HepG2 (cell line): Measurements from ENCODE around the gene DPM1. TPM values are rescaled to one million over a fixed set of nuclear protein-coding genes. Genes with fewer than 3 reads are reported as not detected.

ENCODE experiments used
- KDM5A ChIP-seq: fragments of 200-600 bp; sonication (generic); IDR thresholded peaks from 2 replicates; pipeline ENCODE4 v1.7.0; 2018; ENCODE audit warnings: antibody characterized with exemption, mild to moderate bottlenecking, low read length, borderline replicate concordance
- NKX3-1 ChIP-seq: sonication (generic); formaldehyde crosslinking; IDR thresholded peaks from 2 replicates; pipeline ENCODE4 v1.5.0; 2020; ENCODE audit warnings: missing genetic modification reagents
- REXO4 ChIP-seq: sonication (generic); formaldehyde crosslinking; IDR thresholded peaks from 2 replicates; pipeline ENCODE4 v1.8.0; 2022; ENCODE audit warnings: missing genetic modification reagents, mild to moderate bottlenecking, borderline replicate concordance
- RFX3 ChIP-seq: IDR thresholded peaks from 2 replicates; pipeline ENCODE4 v1.6.1; 2016; ENCODE audit warnings: missing biosample characterization, missing genetic modification reagents
- ZBTB38 ChIP-seq: sonication (generic); formaldehyde crosslinking; IDR thresholded peaks from 2 replicates; pipeline ENCODE4 v1.5.1; 2020; ENCODE audit warnings: mild to moderate bottlenecking, missing genetic modification reagents
- ZC3H4 ChIP-seq: sonication (generic); formaldehyde crosslinking; IDR thresholded peaks from 2 replicates; pipeline ENCODE4 v1.4.0; 2020; ENCODE audit warnings: missing genetic modification reagents, borderline replicate concordance
- ZFP1 ChIP-seq: IDR thresholded peaks from 2 replicates; pipeline ENCODE4 v1.6.1; 2016
- ZNF230 ChIP-seq: sonication (generic); formaldehyde crosslinking; IDR thresholded peaks from 2 replicates; pipeline ENCODE4 v1.4.0; 2020; ENCODE audit warnings: mild to moderate bottlenecking, missing genetic modification reagents
- ZNF572 ChIP-seq: sonication (generic); formaldehyde crosslinking; IDR thresholded peaks from 2 replicates; pipeline ENCODE4 v1.5.1; 2020; ENCODE audit warnings: mild to moderate bottlenecking, missing genetic modification reagents
- polyA plus RNA-seq, 8 experiments: library from polyadenylated mRNA; depleted of rRNA in 3 of 8; stranded (reverse) in 7 of 8; unstranded in 1 of 8; fragments of >200 nt; fragmentation: Illumina TruSeq in 4 of 8; extraction: Trizol in 4 of 8; gene quantifications; 2 replicates each; pipeline versions ENCODE4 v1.2.1 to v1.2.3, GENCODE V29; 2011 to 2016; ENCODE audit warnings: low read depth in 4 of 8, missing spikeins in 1 of 8, mixed read lengths in 1 of 8; ENCODE audit not compliant: insufficient read depth in 1 of 8
- total RNA-seq, 5 experiments: library from RNA; depleted of rRNA; stranded (reverse); fragments of >200 nt; fragmentation: Illumina TruSeq; extraction: Trizol; gene quantifications; 2 replicates each; pipeline ENCODE4 v1.2.3, GENCODE V29; 2016; ENCODE audit warnings: low read depth in 1 of 5
- TF ChIP-seq, protein P1 (sequence below): sonication (generic); formaldehyde crosslinking; IDR thresholded peaks from 2 replicates; pipeline ENCODE4 v1.8.0; 2022; ENCODE audit warnings: missing genetic modification reagents, mild to moderate bottlenecking, inconsistent platforms, borderline replicate concordance
- TF ChIP-seq, protein P2 (sequence below): sonication (generic); formaldehyde crosslinking; IDR thresholded peaks from 2 replicates; pipeline ENCODE4 v1.5.1; 2020; ENCODE audit warnings: mild to moderate bottlenecking, missing genetic modification reagents
- TF ChIP-seq, protein P3 (sequence below): IDR thresholded peaks from 2 replicates; pipeline ENCODE4 v1.6.1; 2016; ENCODE audit warnings: missing compliant biosample characterization, missing genetic modification reagents, borderline replicate concordance
- TF ChIP-seq, protein P4 (sequence below): sonication (generic); formaldehyde crosslinking; IDR thresholded peaks from 2 replicates; pipeline ENCODE4; 2020; ENCODE audit warnings: missing genetic modification reagents, mild to moderate bottlenecking, borderline replicate concordance
- TF ChIP-seq, protein P5 (sequence below): sonication (generic); formaldehyde crosslinking; IDR thresholded peaks from 2 replicates; pipeline ENCODE4 v1.4.0; 2020; ENCODE audit warnings: mild to moderate bottlenecking, missing genetic modification reagents
- TF ChIP-seq, protein P6 (sequence below): sonication (generic); formaldehyde crosslinking; IDR thresholded peaks from 2 replicates; pipeline ENCODE4 v1.4.0; 2020; ENCODE audit warnings: missing genetic modification reagents

Gene DPM1
- total and polyA plus RNA-seq, 2 of the 13 experiments (the other 11 are each of a cell fraction or from before 2014, with no cell fraction given) = 83.2 to 161 TPM

DNA sequence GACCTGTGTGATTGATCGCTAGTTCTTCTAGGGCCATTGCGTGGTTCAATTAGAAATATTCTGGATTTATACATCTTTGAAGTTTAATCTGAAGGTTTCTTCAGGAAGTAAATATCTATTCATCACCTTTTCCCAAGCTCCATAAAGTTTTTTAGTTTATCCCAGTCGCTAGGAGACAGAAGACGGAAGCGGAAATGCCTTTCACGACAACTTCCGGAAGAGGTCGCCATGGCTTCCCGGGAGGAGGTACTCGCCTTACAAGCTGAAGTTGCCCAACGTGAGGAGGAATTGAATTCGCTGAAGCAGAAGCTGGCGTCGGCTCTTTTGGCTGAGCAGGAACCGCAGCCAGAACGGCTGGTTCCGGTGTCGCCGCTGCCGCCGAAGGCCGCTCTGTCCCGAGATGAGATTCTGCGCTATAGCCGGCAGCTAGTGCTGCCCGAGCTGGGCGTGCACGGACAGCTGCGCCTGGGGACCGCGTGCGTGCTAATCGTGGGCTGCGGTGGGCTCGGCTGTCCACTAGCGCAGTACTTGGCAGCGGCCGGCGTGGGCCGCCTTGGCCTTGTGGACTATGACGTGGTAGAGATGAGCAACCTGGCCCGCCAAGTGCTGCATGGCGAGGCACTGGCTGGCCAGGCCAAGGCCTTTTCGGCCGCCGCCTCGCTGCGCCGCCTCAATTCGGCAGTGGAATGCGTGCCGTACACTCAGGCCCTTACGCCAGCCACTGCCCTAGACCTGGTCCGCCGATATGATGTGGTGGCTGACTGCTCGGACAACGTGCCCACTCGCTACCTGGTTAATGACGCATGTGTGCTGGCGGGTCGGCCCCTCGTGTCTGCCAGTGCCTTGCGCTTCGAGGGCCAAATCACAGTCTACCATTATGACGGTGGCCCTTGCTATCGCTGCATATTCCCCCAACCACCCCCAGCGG is 547 bp upstream of the DPM1 start, which contains the start of gene MOCS3 (continued):
- TF ChIP-seq, protein P1, sequence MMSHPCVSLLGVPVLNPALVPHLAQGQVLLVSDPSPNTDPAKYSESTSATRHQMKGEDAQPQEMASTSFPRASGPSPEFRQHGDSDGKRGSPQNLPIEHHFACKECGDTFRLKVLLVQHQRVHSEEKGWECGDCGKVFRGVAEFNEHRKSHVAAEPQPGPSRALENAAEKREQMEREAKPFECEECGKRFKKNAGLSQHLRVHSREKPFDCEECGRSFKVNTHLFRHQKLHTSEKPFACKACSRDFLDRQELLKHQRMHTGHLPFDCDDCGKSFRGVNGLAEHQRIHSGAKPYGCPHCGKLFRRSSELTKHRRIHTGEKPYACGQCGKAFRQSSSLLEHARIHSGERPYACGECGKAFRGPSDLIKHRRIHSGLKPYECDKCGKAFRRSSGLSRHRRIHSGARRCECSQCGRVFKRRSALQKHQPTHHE (CRISPR knock-in tag) = peak; percentile 87
- TF ChIP-seq KDM5A = peak; percentile 99
- TF ChIP-seq NKX3-1 = peak; percentile 95
- peak; percentile 85; the same call in 1 of the 2 replicates for TF ChIP-seq ZNF572 (CRISPR knock-in tag)
- TF ChIP-seq, protein P2, sequence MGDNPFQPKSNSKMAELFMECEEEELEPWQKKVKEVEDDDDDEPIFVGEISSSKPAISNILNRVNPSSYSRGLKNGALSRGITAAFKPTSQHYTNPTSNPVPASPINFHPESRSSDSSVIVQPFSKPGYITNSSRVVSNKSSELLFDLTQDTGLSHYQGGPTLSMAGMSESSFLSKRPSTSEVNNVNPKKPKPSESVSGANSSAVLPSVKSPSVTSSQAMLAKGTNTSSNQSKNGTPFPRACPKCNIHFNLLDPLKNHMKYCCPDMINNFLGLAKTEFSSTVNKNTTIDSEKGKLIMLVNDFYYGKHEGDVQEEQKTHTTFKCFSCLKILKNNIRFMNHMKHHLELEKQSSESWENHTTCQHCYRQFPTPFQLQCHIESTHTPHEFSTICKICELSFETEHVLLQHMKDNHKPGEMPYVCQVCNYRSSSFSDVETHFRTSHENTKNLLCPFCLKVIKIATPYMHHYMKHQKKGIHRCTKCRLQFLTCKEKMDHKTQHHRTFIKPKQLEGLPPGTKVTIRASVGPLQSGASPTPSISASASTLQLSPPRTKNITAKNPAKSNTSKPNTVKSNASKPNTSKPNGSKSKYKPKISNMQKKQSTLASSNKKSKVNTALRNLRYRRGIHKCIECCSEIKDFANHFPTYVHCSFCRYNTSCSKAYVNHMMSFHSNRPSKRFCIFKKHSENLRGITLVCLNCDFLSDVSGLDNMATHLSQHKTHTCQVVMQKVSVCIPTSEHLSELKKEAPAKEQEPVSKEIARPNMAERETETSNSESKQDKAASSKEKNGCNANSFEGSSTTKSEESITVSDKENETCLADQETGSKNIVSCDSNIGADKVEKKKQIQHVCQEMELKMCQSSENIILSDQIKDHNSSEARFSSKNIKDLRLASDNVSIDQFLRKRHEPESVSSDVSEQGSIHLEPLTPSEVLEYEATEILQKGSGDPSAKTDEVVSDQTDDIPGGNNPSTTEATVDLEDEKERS (CRISPR knock-in tag) = peak; percentile 29
- peak; percentile 99 for TF ChIP-seq RFX3 (CRISPR knock-in tag)
- peak; percentile 74 for TF ChIP-seq ZNF230 (CRISPR knock-in tag)
- TF ChIP-seq, protein P3, sequence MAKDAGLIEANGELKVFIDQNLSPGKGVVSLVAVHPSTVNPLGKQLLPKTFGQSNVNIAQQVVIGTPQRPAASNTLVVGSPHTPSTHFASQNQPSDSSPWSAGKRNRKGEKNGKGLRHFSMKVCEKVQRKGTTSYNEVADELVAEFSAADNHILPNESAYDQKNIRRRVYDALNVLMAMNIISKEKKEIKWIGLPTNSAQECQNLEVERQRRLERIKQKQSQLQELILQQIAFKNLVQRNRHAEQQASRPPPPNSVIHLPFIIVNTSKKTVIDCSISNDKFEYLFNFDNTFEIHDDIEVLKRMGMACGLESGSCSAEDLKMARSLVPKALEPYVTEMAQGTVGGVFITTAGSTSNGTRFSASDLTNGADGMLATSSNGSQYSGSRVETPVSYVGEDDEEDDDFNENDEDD (CRISPR knock-in tag) = 0 out of 2 replicates have a peak, but pooled peaks have one; percentile 13
- TF ChIP-seq ZBTB38 (CRISPR knock-in tag) = no peak
- TF ChIP-seq, protein P4, sequence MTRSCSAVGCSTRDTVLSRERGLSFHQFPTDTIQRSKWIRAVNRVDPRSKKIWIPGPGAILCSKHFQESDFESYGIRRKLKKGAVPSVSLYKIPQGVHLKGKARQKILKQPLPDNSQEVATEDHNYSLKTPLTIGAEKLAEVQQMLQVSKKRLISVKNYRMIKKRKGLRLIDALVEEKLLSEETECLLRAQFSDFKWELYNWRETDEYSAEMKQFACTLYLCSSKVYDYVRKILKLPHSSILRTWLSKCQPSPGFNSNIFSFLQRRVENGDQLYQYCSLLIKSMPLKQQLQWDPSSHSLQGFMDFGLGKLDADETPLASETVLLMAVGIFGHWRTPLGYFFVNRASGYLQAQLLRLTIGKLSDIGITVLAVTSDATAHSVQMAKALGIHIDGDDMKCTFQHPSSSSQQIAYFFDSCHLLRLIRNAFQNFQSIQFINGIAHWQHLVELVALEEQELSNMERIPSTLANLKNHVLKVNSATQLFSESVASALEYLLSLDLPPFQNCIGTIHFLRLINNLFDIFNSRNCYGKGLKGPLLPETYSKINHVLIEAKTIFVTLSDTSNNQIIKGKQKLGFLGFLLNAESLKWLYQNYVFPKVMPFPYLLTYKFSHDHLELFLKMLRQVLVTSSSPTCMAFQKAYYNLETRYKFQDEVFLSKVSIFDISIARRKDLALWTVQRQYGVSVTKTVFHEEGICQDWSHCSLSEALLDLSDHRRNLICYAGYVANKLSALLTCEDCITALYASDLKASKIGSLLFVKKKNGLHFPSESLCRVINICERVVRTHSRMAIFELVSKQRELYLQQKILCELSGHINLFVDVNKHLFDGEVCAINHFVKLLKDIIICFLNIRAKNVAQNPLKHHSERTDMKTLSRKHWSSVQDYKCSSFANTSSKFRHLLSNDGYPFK = peak; percentile 80; the same call in 1 of the 2 replicates
- 0 out of 2 replicates have a peak, but pooled peaks have one; percentile 20 for TF ChIP-seq ZC3H4 (CRISPR knock-in tag)
- TF ChIP-seq, protein P5, sequence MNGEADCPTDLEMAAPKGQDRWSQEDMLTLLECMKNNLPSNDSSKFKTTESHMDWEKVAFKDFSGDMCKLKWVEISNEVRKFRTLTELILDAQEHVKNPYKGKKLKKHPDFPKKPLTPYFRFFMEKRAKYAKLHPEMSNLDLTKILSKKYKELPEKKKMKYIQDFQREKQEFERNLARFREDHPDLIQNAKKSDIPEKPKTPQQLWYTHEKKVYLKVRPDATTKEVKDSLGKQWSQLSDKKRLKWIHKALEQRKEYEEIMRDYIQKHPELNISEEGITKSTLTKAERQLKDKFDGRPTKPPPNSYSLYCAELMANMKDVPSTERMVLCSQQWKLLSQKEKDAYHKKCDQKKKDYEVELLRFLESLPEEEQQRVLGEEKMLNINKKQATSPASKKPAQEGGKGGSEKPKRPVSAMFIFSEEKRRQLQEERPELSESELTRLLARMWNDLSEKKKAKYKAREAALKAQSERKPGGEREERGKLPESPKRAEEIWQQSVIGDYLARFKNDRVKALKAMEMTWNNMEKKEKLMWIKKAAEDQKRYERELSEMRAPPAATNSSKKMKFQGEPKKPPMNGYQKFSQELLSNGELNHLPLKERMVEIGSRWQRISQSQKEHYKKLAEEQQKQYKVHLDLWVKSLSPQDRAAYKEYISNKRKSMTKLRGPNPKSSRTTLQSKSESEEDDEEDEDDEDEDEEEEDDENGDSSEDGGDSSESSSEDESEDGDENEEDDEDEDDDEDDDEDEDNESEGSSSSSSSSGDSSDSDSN (CRISPR knock-in tag) = peak; percentile 48
- TF ChIP-seq ZFP1 (CRISPR knock-in tag) = no peak
- TF ChIP-seq REXO4 (CRISPR knock-in tag) = no peak
- TF ChIP-seq, protein P6, sequence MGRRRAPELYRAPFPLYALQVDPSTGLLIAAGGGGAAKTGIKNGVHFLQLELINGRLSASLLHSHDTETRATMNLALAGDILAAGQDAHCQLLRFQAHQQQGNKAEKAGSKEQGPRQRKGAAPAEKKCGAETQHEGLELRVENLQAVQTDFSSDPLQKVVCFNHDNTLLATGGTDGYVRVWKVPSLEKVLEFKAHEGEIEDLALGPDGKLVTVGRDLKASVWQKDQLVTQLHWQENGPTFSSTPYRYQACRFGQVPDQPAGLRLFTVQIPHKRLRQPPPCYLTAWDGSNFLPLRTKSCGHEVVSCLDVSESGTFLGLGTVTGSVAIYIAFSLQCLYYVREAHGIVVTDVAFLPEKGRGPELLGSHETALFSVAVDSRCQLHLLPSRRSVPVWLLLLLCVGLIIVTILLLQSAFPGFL = peak; percentile 96; the same call in 1 of the 2 replicates
